Activated T-helper 2 cell treated with anti-CD3 and anti-CD28 coated beads, Interferon-gamma antibody, Interleukin-2, Interleukin-4, amounts not matched to agents 10 μg/mL and 5 μg/mL and 100 μg/mL, durations not matched to agents 14 hours and 24 hours and 36 hours (primary cell): ENCODE data around the gene SLC28A3. TPM values are rescaled to one million over a fixed set of nuclear protein-coding genes. Genes with fewer than 3 reads are reported as not detected.

ENCODE experiments used
- DNase-seq: peaks from one replicate; pipeline ENCODE4 v3.0.0; 2021; ENCODE audit warnings: low spot score
- H3K27ac Mint-ChIP-seq: one replicate; pipeline ENCODE4 v1.8.0; 2021; ENCODE audit warnings: mixed read lengths
- H3K27me3 Mint-ChIP-seq: one replicate; pipeline ENCODE4 v1.8.0; 2021; ENCODE audit warnings: low read depth, mixed read lengths
- H3K36me3 Mint-ChIP-seq: one replicate; pipeline ENCODE4 v1.8.0; 2021; ENCODE audit warnings: low read depth, mixed read lengths
- H3K4me1 Mint-ChIP-seq: one replicate; pipeline ENCODE4 v1.8.0; 2021; ENCODE audit warnings: low read depth, mixed read lengths
- H3K4me3 Mint-ChIP-seq: one replicate; pipeline ENCODE4 v1.8.0; 2021; ENCODE audit warnings: low read depth, mild to moderate bottlenecking, moderate library complexity, mixed read lengths
- H3K9me3 Mint-ChIP-seq: one replicate; pipeline ENCODE4 v1.8.0; 2021; ENCODE audit warnings: mixed read lengths
- intact Hi-C: fragments of 100-400 bp; cut with micrococcal nuclease; formaldehyde crosslinking; loops from one replicate; pipeline ENCODE4 v1.15.1; 2023
- total RNA-seq: library from RNA; stranded (reverse); gene quantifications from 2 replicates; pipeline ENCODE4 v1.2.3, GENCODE V29; 2022

Gene SLC28A3
- total RNA-seq, 1 donor from 2014 or later = 0.55 TPM

DNA sequence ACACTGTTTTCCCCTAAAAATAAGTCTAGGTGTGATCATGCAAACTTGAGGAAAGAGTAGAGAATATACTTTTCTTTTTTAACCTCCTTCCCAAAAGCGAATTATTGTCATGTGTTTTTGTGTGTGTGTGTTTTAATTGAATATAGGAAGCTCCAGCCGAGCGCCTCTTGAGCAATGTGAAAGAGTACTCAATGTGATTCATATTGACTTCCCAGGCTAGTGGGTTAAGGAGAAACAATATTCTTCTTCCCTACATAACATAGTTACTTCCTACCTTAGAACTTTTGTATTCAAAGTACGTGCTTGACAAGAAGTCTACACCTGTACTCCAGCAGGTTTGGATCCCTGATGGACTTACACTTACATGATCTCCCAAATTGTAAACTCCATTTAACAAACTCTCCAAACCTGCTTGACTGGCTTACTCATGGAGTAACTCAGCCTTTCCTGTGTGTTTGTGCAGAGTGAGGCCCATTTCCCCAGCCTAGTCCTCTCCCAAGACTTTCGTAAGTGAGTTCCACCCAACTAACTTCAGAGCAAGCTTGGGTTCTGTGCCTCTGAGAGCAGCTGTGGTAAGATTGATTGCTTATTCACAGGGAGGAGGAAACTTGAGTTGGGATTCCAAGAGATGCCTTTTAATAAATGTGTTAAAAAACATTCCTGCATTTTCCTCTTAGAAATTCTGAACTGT lies 9.3 kb downstream of the SLC28A3 start:
- H3K27ac Mint-ChIP-seq = no peak overlapping the region
- H3K4me3 Mint-ChIP-seq = no peak overlapping the region
- DNase-seq = no peak
- H3K27me3 Mint-ChIP-seq = peaks cover 10% of the 10 kb centered on the region
- no peaks in the 10 kb centered on the region for H3K4me1 Mint-ChIP-seq
- H3K9me3 Mint-ChIP-seq = peaks cover 10% of the 10 kb centered on the region
- no peaks in the 10 kb centered on the region for H3K36me3 Mint-ChIP-seq
- intact Hi-C loops = no loop called here

- intact Hi-C loops = no loop called here
- Mint-ChIP-seq H3K27ac (no peak overlapping the region), H3K4me1 (no peaks in the 10 kb centered on the region)
These were observed 10.3 kb downstream of the SLC28A3 start for GRCh38 chr9:84330246-84330645.

GRCh38 chr9:84327184-84327583 lies 13.4 kb downstream of the SLC28A3 start:
- no peak for DNase-seq
- Mint-ChIP-seq H3K27ac (no peak overlapping the region), H3K4me1 (no peaks in the 10 kb centered on the region), H3K27me3 (peaks cover 10% of the 10 kb centered on the region), H3K4me3 (no peak overlapping the region), H3K9me3 (peaks cover 10% of the 10 kb centered on the region), H3K36me3 (no peaks in the 10 kb centered on the region)
- intact Hi-C loops = no loop called here

More at GRCh38 chr9:84330246-84330645, 10.3 kb downstream of the SLC28A3 start:
- Mint-ChIP-seq H3K4me3 (no peak overlapping the region), H3K9me3 (peaks cover 10% of the 10 kb centered on the region), H3K36me3 (no peaks in the 10 kb centered on the region), H3K27me3 (peaks cover 10% of the 10 kb centered on the region)
- no peak for DNase-seq

- no peaks in the 10 kb centered on the region for H3K36me3 Mint-ChIP-seq
- H3K4me3 Mint-ChIP-seq = no peak overlapping the region
- no peaks in the 10 kb centered on the region for H3K4me1 Mint-ChIP-seq
- DNase-seq = no peak
- H3K27ac Mint-ChIP-seq = no peak overlapping the region
- H3K9me3 Mint-ChIP-seq = peaks cover 10% of the 10 kb centered on the region
- peaks cover 5% of the 10 kb centered on the region for H3K27me3 Mint-ChIP-seq
- intact Hi-C loops = no loop called here
These were observed 15.1 kb downstream of the SLC28A3 start for GRCh38 chr9:84325347-84325973.

- intact Hi-C loops = no loop called here
- no peak for DNase-seq
These were observed 15.7 kb downstream of the SLC28A3 start for GRCh38 chr9:84324811-84325210.

GRCh38 chr9:84323858-84324257 lies 16.7 kb downstream of the SLC28A3 start:
- no peak for DNase-seq
- no peaks in the 10 kb centered on the region for H3K4me1 Mint-ChIP-seq
- intact Hi-C loops = no loop called here
- H3K4me3 Mint-ChIP-seq = no peak overlapping the region
- H3K27me3 Mint-ChIP-seq = peaks cover 1% of the 10 kb centered on the region
- no peak overlapping the region for H3K27ac Mint-ChIP-seq
- H3K9me3 Mint-ChIP-seq = peaks cover 8% of the 10 kb centered on the region
- H3K36me3 Mint-ChIP-seq = no peaks in the 10 kb centered on the region

More at GRCh38 chr9:84324811-84325210, 15.7 kb downstream of the SLC28A3 start:
- Mint-ChIP-seq H3K27ac (no peak overlapping the region), H3K27me3 (peaks cover 5% of the 10 kb centered on the region), H3K4me1 (no peaks in the 10 kb centered on the region), H3K9me3 (peaks cover 10% of the 10 kb centered on the region), H3K4me3 (no peak overlapping the region), H3K36me3 (no peaks in the 10 kb centered on the region)

GRCh38 chr9:84322828-84323227 lies 17.7 kb downstream of the SLC28A3 start:
- intact Hi-C loops = no loop called here
- no peaks in the 10 kb centered on the region for H3K4me1 Mint-ChIP-seq
- no peaks in the 10 kb centered on the region for H3K36me3 Mint-ChIP-seq
- H3K9me3 Mint-ChIP-seq = peaks cover 1% of the 10 kb centered on the region
- no peak overlapping the region for H3K4me3 Mint-ChIP-seq
- no peaks in the 10 kb centered on the region for H3K27me3 Mint-ChIP-seq
- no peak for DNase-seq
- no peak overlapping the region for H3K27ac Mint-ChIP-seq

DNA sequence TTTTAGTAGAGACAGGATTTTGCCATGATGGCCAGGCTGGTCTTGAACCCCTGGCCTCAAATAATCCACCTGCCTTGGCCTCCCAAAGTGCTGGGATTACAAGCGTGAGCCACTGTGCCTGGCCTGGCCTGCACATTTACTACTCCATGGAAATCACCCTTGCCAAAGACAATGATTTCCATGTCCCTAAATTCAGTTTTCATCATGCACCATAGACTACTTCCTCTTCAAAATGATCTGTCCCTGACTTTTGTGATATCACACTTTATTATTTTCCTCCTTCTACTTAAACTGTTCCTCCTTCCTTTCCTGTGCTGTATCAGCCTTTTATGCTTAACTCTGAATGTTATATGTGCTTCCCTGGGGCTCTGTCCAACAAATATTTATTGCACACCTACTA lies 20.3 kb downstream of the SLC28A3 start:
- Mint-ChIP-seq H3K27me3 (no peaks in the 10 kb centered on the region), H3K27ac (no peak overlapping the region), H3K4me3 (no peak overlapping the region), H3K4me1 (peaks cover 2% of the 10 kb centered on the region), H3K9me3 (no peaks in the 10 kb centered on the region), H3K36me3 (no peaks in the 10 kb centered on the region)
- intact Hi-C loops = no loop called here
- no peak for DNase-seq

- intact Hi-C loops = loop anchor here (10.0 kb wide), 1 partner anchor 145 kb away; no protein-coding TSS in a partner anchor
- no peak for DNase-seq
- Mint-ChIP-seq H3K4me1 (peaks cover 5% of the 10 kb centered on the region), H3K27me3 (no peaks in the 10 kb centered on the region), H3K27ac (no peak overlapping the region), H3K36me3 (no peaks in the 10 kb centered on the region), H3K4me3 (no peak overlapping the region), H3K9me3 (no peaks in the 10 kb centered on the region)
These were observed 20.9 kb downstream of the SLC28A3 start for GRCh38 chr9:84319632-84320031.

DNA sequence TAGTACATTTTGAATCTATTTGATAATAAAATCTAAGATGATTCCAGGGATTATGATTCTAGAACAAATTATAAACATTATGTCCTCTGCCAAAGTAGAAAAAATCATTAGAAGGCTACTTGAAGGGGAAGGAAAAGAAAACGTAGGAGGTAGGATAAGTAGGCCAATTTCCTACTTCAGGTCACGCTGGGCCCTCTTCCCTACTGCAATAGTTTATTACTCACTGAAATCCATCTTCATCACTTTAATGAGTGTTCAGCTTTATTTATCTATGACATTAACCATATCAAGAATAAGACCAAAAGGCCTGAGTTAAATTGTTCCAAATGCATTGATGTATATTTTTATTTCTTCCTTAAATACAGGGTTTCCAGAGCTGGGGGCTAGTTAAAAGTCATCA lies 21.6 kb downstream of the SLC28A3 start:
- H3K4me1 Mint-ChIP-seq = peaks cover 5% of the 10 kb centered on the region
- no peak for DNase-seq
- no peak overlapping the region for H3K4me3 Mint-ChIP-seq
- no peaks in the 10 kb centered on the region for H3K27me3 Mint-ChIP-seq
- intact Hi-C loops = loop anchor here (10.0 kb wide), 1 partner anchor 144 kb away; no protein-coding TSS in a partner anchor
- H3K9me3 Mint-ChIP-seq = no peaks in the 10 kb centered on the region
- no peak overlapping the region for H3K27ac Mint-ChIP-seq
- H3K36me3 Mint-ChIP-seq = no peaks in the 10 kb centered on the region

- DNase-seq = no peak
- Mint-ChIP-seq H3K36me3 (no peaks in the 10 kb centered on the region), H3K4me1 (peaks cover 7% of the 10 kb centered on the region), H3K4me3 (no peak overlapping the region), H3K27me3 (no peaks in the 10 kb centered on the region), H3K27ac (no peak overlapping the region), H3K9me3 (no peaks in the 10 kb centered on the region)
- intact Hi-C loops = loop anchor here (10.0 kb wide), 1 partner anchor 143 kb away; no protein-coding TSS in a partner anchor
These were observed 23.0 kb downstream of the SLC28A3 start for GRCh38 chr9:84317563-84317962.

GRCh38 chr9:84315278-84315877 lies 25.2 kb downstream of the SLC28A3 start:
- Mint-ChIP-seq H3K9me3 (no peaks in the 10 kb centered on the region), H3K27me3 (no peaks in the 10 kb centered on the region), H3K36me3 (no peaks in the 10 kb centered on the region), H3K4me1 (peaks cover 7% of the 10 kb centered on the region), H3K27ac (no peak overlapping the region), H3K4me3 (no peak overlapping the region)
- peak; percentile 34 for DNase-seq
- intact Hi-C loops = loop anchor here (1.0 to 10.0 kb wide), 4 partner anchors 45 to 377 kb away; no protein-coding TSS in a partner anchor

DNA sequence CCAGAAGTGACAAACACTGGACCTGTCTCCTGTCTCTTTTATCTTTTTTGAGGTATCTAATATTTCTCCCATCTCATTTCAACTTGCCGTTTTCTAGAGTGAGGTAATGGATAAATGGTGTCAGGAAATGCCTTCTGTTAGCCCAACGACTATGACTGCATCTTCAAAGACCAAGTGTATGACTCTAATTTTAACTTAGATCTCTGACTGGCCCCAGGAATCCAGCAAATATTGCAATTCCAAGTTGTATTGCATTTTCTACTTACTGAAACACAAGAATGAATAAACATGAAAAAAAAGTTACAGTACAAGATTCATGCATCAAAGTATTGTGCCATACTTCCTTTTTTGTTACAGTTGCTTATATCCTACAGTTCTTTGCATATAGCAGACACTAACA lies 26.3 kb downstream of the SLC28A3 start:
- Mint-ChIP-seq H3K4me1 (peaks cover 7% of the 10 kb centered on the region), H3K36me3 (no peaks in the 10 kb centered on the region), H3K27ac (no peak overlapping the region), H3K27me3 (no peaks in the 10 kb centered on the region), H3K4me3 (no peak overlapping the region), H3K9me3 (no peaks in the 10 kb centered on the region)
- no peak for DNase-seq
- intact Hi-C loops = loop anchor here (2.0 to 10.0 kb wide), 2 partner anchors 44 to 140 kb away; no protein-coding TSS in a partner anchor
